ENCODE results near the gene CHIC2. TPM values are rescaled to one million over a fixed set of nuclear protein-coding genes. Genes with fewer than 3 reads are reported as not detected.
A peak's percentile ranks its signal among the peaks of the same experiment; 100 is the strongest.

Gene CHIC2
- total and polyA plus RNA-seq, 2 of the 4 experiments (the other 2 are of a cell fraction), result 20.4 to 26.3 TPM

DNA sequence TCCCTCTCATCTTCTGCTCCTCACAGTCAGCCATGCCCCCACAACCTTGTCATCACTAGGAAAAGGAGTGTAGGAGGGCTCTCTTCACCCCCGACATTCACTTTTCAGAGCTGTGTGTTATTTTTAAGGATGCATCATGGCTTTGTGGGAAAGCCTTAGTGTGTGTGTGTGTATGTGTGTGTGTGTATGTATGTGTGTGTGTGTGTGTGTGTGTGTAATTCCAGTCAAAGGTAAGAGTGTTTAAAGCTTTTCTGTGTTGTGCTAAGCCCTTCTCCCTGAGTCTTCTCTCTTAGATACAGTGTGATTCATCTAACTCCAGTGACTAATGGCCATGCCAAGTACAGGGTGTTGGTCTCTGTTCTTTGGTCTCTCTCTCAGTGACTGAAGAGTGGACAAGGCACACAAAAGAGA is 76.6 kb downstream of the CHIC2 start:
- 0 out of 2 replicates have a peak, but pooled peaks have one; percentile 15 for TF ChIP-seq MAZ (IDR thresholded peaks at IDR 0.05; ENCODE audit: borderline replicate concordance, low read depth, low read length)
- TF ChIP-seq SMC3 (IDR thresholded peaks at IDR 0.05; ENCODE audit: low read depth, low read length), result no peak; the same call in 1 of the 2 replicates
- no peak for TF ChIP-seq NFE2L2 (IDR thresholded peaks at IDR 0.05; ENCODE audit: low read depth, low read length)
- TF ChIP-seq CEBPB (IDR thresholded peaks at IDR 0.05; ENCODE audit: low read depth, low read length), result no peak
- TF ChIP-seq CHD1 (IDR thresholded peaks at IDR 0.05; ENCODE audit: low read depth, low read length), result no peak
- TF ChIP-seq, protein P1, sequence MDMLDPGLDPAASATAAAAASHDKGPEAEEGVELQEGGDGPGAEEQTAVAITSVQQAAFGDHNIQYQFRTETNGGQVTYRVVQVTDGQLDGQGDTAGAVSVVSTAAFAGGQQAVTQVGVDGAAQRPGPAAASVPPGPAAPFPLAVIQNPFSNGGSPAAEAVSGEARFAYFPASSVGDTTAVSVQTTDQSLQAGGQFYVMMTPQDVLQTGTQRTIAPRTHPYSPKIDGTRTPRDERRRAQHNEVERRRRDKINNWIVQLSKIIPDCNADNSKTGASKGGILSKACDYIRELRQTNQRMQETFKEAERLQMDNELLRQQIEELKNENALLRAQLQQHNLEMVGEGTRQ (IDR thresholded peaks at IDR 0.05; ENCODE audit: low read depth, low read length), result no peak
- TF ChIP-seq FOS (IDR thresholded peaks at IDR 0.05; ENCODE audit: low read depth, low read length), result no peak
- TF ChIP-seq RFX5 (IDR thresholded peaks at IDR 0.05; ENCODE audit: low read depth, low read length), result no peak
- TF ChIP-seq RAD21 (IDR thresholded peaks at IDR 0.05; ENCODE audit: low read length), result peak; percentile 22; the same call in 1 of the 2 replicates
- no peak for TF ChIP-seq BHLHE40 (IDR thresholded peaks at IDR 0.05; ENCODE audit: low read depth, low read length)
- TF ChIP-seq, protein P2, sequence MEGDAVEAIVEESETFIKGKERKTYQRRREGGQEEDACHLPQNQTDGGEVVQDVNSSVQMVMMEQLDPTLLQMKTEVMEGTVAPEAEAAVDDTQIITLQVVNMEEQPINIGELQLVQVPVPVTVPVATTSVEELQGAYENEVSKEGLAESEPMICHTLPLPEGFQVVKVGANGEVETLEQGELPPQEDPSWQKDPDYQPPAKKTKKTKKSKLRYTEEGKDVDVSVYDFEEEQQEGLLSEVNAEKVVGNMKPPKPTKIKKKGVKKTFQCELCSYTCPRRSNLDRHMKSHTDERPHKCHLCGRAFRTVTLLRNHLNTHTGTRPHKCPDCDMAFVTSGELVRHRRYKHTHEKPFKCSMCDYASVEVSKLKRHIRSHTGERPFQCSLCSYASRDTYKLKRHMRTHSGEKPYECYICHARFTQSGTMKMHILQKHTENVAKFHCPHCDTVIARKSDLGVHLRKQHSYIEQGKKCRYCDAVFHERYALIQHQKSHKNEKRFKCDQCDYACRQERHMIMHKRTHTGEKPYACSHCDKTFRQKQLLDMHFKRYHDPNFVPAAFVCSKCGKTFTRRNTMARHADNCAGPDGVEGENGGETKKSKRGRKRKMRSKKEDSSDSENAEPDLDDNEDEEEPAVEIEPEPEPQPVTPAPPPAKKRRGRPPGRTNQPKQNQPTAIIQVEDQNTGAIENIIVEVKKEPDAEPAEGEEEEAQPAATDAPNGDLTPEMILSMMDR (conservative IDR thresholded peaks at IDR 0.05; ENCODE audit: low read depth, low read length), result no peak
- TF ChIP-seq MXI1 (IDR thresholded peaks at IDR 0.05; ENCODE audit: borderline replicate concordance, low read depth, low read length), result no peak
- no peak for TF ChIP-seq MAFK (IDR thresholded peaks at IDR 0.05; ENCODE audit: low read depth, low read length)
- TF ChIP-seq RCOR1 (IDR thresholded peaks at IDR 0.05; ENCODE audit: insufficient replicate concordance, low read length), result no peak
- TF ChIP-seq POLR2A (IDR thresholded peaks at IDR 0.05; ENCODE audit: low read depth, low read length), result no peak
- H3K4me3 ChIP-seq (ENCODE audit: insufficient read depth, low read depth, low read length), result no peak overlapping the region
- ChIA-PET CTCF (interaction anchor here (0.7 to 1.5 kb wide), 4 partner anchors 9 to 124 kb away, joined by 3 to 7 read pairs (median 4); no protein-coding TSS in a partner anchor), POLR2A (ENCODE audit: unreplicated experiment) (no interaction called here)
- no peaks in the 10 kb centered on the region for H3K27me3 ChIP-seq (ENCODE audit: control insufficient read depth, insufficient read depth, low read length)
- dilution Hi-C loops (cut with HindIII; ENCODE audit: low sequenced_read_pairs, unreplicated experiment) (no loop called here), intact Hi-C loops (cut with micrococcal nuclease) (no loop called here), in situ Hi-C loops (cut with MboI; ENCODE audit: low sequenced_read_pairs) (no loop called here)
- no peak overlapping the region for H3K23ac ChIP-seq (ENCODE audit: low read depth, low read length)
- no TSS peak for BruUV-seq (replicated peaks)
- peak overlapping the region; percentile 71 for H2BK5ac ChIP-seq (ENCODE audit: low read depth, low read length, poor library complexity, severe bottlenecking)
- H3K4me1 ChIP-seq (ENCODE audit: control insufficient read depth, insufficient read depth, low read length), result peaks cover 3% of the 10 kb centered on the region; the same call in 1 of the 2 replicates
- H4K5ac ChIP-seq (ENCODE audit: low read depth, low read length), result peak overlapping the region; percentile 8; the same call in 1 of the 2 replicates
- peak; percentile 81 for DNase-seq
- H3K4ac ChIP-seq (ENCODE audit: low read depth, low read length), result peak overlapping the region; percentile 31; the same call in 1 of the 2 replicates
- H2BK15ac ChIP-seq (ENCODE audit: low read depth, low read length), result no peak overlapping the region
- no peaks in the 10 kb centered on the region for H4K20me1 ChIP-seq (ENCODE audit: insufficient read depth, low read length)
- H2BK120ac ChIP-seq (ENCODE audit: low read depth, low read length), result no peak overlapping the region
- peaks cover 10% of the 10 kb centered on the region for H3K9me1 ChIP-seq (ENCODE audit: insufficient read depth, low read length)
- peak overlapping the region; percentile 67 for H3K14ac ChIP-seq (replicated peaks; ENCODE audit: low read depth, low read length)
- H4K8ac ChIP-seq (ENCODE audit: low read depth in 2 of 2, low read length in 2 of 2), result peak overlapping the region in 1 of 2 experiments; percentile 18; a peak in 1 of 4 replicates
- H3K56ac ChIP-seq (ENCODE audit: extremely low read depth, insufficient read depth, low read length), result no peak overlapping the region
- H2AFZ ChIP-seq (replicated peaks; ENCODE audit: low read length, poor library complexity), result no peak overlapping the region
- no peak overlapping the region for H2AK5ac ChIP-seq (ENCODE audit: low read depth, low read length)
- no peak overlapping the region for H2BK20ac ChIP-seq (ENCODE audit: low read depth, low read length)
- H3K4me2 ChIP-seq (ENCODE audit: low read depth, low read length), result no peak overlapping the region
- H3K79me1 ChIP-seq (ENCODE audit: low read depth in 1 of 2, low read length in 2 of 2), result peaks cover 7 to 24% of the 10 kb centered on the region in 2 experiments; a peak in 2 of 4 replicates
- H3K9me3 ChIP-seq (ENCODE audit: control insufficient read depth, insufficient read depth, low read length), result no peaks in the 10 kb centered on the region
- ATAC-seq (ENCODE audit: low read depth), result peak; percentile 73
- no peaks in the 10 kb centered on the region for H3K36me3 ChIP-seq (ENCODE audit: control insufficient read depth, insufficient read depth, low read length)
- H3K27ac ChIP-seq (ENCODE audit: insufficient read depth, low read length), result no peak overlapping the region
- no peak overlapping the region for H3K9ac ChIP-seq (ENCODE audit: low read depth, low read length)
- no peak overlapping the region; the same call in 1 of the 2 replicates for H4K91ac ChIP-seq (ENCODE audit: insufficient read depth, low read depth, low read length)
- no peak overlapping the region for H2AK9ac ChIP-seq (replicated peaks; ENCODE audit: low read depth, low read length, poor library complexity)
- H3K18ac ChIP-seq (ENCODE audit: low read depth, low read length), result no peak overlapping the region
- WGBS, 2 experiments (ENCODE audit: extremely low coverage in 2 of 2, insufficient read length in 1 of 2), result no CpG with 5 or more reads among the region's 1 CpG
